CD4-positive, alpha-beta T cell treated with Interleukin-6 for 4 hours (primary cell): ENCODE data around the gene CORO7.

ENCODE experiments used
- DNase-seq: peaks from one replicate; pipeline ENCODE4 v3.0.0-alpha.2; 2020; ENCODE audit warnings: mixed read lengths

CORO7 gene

DNA sequence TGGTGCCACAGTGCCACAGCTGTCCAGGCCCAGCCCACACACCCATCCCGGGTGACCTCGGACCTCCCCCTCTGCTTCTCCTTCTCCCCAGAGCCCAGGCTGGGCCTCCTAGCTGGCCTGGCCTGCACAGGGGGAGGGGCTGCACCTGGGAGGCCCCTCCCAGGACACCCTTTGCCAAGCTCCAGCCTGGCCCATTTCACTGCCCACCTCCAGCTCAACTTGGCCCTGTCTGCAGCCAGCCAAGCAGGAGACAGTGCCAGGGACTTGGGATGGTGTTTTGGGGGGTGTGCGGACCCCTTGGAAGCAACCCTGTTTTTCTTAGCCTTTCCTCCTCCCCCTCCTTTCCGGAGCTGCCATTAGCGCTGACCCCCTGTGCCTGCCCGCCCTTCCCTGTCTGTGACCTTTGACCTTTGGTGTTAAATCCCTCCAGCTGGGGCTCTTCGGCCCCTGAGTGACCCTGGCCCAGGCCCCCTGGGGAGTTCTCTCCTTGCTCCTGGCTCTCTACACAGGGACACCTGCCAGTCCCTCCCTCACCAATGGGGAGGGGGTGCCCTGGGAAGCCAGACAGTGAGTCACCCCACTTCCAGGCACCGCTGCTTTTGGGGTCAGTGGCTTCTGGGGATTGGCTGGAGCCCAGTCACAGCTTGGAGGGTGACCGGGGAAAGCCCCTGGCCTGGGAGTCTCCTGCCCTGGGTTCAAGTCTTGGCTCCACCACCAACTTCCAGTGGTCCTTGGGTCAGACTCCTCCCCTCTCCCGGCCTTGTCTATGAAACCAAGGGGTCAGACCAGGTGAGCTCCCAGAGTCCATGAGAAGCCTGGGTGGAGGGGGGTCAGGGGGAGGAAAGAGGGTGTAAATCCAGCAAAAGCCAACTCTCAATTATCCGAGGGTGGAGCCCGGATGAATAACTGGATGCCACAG lies 98.6 kb downstream of the CORO7 start:
- no peak for DNase-seq

DNA sequence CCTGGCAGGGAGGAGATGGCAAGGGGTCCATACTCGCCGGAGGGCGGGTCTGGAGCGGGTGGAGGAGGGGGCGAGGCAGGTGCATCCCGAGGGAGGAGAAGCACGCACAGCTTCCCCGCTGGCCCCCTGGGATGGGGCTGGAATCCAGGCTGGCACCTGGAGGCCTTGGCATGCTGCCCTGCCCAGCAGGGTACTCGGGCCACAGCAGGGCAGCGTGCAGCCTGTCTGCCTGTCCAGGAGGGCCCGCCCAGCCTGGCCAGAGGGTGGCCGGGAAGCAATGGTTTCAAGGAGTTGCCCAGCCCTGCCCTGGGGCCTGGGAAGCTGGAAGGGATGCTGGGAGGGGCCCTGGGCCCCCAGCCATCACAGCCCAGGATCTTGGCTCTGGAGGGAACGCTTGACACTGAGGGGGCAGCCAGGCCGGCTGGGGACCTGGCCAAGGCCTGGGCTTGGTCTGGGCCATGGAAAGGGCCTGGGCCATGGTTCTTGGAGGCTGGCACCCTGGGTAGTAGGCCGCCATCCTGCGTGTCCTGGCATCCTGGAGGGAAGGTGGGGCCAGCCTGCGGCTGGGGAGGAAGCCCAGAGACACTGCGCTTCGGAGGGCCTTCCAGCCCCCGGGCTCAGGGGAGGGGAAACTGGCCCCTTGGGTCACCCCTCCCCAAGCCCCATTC lies 99.4 kb downstream of the CORO7 start:
- DNase-seq = no peak

DNA sequence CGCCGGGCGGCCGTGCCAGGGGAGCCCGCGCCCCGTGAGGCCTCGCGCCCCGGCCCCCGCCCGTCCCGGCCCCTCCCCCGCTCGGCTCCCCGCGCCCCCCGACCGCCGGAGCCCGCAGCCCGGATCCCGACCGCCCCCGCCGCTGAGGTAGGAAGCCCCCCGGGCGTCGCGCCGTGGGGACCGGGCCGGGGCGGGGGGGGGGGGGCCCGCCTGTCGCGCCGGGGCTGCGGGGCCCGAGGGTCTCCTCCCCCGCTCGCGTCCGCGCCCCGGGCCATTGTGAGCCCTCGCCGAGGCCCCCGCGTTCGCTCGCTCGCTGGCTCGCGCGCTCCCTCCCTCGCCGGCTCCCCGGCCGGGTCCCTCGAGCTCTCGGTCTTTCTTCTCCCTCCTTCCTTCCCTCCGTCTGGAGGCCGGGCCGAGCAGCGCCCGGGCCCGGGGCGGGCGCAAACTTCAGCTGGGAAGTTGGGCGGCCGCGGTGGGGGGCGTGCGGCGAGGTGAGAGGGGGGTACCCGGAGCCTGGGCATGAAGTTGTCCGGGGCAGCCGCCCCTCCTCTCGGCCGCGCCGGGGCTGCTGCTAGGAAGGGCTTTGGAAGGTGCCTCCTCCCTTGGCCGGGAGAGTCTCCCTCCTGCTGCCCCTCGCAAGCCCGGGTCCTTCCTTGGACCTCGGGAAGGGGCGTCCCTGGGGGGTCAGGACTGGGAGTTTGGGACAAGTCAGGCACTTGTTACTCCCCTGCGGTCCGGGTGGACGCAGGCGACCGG lies 100.1 kb downstream of the CORO7 start:
- DNase-seq = peak; percentile 20

DNA sequence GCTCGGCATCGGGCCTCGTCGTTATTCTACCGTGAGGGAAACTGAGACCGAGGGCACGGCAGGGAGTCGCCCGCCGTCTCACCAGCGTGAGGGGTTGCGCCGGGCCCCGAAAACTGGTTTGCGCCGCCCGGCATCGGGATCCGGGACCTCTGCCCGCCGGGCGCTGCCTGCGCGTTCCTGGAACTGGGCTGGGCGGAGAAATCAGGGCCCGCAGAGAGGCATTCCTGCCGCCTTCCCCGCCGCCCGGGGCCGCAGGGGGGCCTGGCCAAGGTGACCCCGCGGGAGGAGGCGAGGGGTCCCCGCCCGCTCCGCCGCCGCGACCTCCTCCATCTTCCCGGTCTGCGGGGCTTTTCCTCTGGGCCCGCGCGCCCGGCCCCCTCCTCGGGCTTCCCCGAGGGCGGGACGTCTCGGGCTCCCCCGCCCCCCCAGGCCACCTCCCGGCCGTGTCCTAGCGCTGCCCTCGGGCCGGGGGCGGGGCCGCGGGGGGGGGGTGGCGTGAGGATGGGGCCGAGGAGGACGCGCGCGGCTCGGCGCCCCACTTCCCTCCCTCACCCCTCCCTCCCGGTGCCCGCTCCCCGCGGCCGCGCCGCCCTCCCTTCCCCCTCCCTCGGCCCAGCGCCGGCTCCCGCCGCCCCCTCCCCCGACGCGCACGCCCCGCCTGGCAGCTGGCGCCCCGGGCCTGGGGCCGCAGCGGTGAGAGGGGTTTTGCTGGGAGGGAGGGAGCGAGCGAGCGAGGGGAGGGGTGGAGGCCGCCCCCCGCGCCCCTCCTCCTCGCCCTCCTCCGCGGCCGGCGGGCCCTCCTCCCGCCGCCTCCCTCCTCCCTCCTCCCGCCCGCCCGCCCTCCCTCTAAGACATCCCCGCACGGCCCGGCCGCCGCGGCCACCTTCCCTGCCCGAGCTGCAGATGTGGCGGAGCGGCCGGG lies 100.9 kb downstream of the CORO7 start, which contains the start of gene GLIS2:
Gene GLIS2 (plus strand): TSS at position 882 of the 922 bp plus-strand sequence. CDS start 16,214 bp downstream, outside the sequence.
- peak; percentile 51 for DNase-seq

DNA sequence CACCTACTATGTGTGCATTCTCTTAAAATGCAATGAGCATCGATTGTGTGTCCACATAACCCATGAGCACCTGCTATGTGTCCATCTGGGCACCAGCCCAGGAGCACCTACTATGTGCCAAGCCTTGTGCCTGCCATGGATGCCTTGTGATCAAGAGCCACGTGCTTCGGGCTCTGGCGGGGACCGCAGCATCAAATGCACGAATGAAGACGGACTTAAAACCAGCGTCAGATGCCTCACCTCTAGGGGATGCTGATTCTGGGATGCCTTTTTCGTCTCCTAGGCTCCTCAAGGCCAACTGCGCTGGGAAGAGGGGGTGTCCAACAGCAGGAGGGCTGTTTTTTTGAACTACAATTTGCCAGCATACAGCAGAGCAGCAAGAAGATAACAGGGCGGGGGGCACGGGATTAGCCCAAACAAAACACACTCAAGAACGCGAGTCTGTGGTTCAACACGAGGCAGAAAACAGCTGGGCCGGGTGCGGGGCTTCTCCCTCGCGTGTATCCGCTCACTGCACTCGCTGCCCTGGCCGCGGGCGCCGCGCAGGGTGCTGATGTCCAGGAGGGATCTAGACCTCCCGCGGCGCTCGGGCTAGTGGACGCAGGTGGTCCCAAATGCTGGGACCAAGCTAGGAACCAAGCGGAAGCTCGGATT lies 101.7 kb downstream of the CORO7 start:
- peak; percentile 39 for DNase-seq

DNA sequence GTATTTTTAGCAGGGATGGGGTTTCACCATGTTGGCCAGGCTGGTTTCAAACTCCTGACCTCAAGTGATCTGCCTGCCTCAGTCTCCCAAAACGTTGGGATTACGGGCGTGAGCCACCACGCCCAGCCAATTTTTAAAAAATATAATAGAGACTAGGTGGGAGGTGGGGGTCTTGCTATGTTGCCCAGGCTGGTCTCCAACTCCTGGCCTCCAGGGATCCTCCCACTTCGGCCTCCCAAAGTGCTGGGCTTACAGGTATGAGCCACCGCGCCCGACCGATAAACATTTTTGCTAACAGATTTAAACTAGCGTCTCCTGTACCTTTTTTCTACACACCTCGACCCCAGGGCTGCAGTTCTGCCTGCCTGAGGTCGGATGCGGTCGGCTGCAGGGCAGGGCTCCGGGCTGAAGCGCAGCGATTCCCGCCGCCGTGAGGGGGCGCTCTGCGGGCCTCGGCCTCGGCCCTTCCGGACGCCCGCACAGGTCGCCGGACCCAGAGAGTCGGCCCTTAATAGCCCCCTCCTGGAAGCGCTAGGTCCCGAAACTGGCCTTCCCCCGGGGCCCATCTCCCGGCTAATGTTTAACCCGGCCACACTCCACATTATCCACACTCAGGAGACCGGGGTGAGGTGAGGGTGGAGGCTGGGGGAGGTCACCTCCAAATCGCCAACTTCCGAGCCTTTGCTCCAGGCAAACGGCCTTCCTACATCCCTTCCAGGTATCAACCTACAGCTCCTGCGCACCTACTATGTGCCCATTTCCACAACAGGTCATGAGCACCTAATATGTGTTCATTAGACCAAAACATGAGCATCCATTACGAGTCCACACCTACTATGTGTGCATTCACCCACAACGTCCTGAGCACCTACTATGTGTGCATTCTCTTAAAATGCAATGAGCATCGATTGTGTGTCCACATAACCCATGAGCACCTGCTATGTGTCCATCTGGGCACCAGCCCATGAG lies 102.5 kb downstream of the CORO7 start:
- peak; percentile 15 for DNase-seq

DNA sequence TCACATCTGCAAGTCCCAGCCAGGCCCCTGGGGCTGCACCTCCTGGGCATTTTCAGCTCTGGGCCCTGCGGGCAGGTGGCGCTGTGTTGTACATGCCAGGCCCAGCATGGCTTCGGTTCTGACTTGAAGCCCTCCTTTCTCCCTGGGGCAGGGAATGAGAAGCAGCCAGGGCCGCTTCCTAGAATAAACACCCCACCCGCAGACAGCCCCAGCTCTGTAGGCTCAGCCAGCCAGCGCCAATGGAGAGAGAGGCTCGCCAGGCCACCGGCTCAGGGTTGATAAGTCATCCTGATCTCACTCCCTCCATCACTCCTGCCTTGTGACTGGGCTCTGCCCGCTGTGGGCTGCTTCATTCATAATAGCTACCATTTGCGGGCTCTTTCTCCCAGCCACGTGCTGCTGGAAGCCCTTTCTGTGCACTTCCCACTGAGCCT lies 106.5 kb downstream of the CORO7 start:
- DNase-seq = peak; percentile 71

DNA sequence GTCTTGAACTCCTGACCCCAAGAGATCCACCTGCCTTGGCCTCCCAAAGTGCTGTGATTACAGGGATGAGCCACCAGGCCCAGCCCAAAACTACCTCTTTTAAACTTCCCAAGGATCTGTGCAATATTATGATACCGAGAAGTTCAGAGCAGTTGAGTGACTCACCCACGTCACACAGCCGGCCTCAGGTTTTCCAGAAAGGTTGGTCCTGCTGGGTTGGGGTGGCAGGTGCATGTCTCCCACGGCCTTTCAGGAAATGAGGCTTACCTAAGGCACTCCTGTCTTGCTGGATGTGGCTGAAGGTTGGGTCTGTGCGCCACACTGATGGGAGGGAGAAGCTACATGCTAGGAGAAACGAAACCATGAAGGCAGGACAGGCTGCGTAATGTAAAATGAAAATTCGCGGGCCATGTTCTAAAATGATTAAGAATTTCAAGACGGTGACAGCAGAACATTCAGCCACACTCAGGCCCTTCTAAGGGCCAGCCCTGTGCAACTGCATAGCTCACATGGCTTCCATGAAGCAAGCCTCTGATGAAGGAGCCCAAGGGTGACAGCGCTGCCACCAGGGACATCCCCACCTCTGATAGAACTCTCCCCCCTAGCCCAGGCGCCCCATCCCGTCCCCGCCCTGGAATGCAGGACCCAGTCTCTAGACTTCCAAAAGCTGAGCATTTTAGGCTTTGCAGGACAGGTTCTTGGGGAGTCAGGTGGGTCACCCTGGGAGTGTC lies 107.1 kb downstream of the CORO7 start:
- no peak for DNase-seq

DNA sequence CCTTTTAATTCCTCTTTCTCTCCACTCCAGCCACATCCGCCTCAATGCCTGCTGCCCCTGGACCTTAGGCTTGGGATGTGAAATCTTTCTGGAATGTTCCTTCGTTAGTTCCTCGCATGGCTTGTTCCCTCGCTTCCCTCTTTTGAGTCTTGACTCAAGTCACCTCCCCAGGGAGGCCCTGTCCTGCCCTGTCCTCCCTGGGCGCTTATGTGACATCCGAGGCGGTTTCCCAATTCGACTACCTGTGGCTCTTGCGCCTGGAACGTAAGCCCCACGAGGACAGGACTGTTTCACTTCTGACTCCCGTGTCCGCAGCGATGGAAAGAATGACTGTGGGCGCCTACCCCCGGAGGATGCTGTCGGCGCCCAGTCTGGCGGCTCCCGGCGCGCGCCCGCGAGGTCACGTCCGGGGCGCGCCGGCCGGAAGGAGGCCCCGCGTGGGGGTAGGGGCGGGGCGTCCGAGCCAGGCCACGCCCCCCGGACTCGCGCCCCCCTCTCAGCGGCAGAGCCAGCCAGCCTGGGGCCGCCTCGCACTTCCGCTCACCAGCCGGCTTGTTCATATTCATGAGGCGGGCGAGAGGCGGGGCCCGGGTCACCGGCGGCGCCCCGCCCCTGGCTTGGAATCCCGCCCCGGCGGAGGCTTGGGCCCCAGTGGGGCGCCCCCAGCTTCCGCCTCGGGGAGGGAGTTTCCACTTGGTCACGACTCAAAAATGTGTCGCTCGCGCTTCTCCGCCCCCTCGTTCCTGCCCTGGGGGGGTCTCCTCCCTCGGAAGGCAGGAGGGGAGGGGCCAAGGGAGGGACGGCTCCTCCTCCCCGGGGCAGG lies 109.0 kb downstream of the CORO7 start:
- peak; percentile 97 for DNase-seq

DNA sequence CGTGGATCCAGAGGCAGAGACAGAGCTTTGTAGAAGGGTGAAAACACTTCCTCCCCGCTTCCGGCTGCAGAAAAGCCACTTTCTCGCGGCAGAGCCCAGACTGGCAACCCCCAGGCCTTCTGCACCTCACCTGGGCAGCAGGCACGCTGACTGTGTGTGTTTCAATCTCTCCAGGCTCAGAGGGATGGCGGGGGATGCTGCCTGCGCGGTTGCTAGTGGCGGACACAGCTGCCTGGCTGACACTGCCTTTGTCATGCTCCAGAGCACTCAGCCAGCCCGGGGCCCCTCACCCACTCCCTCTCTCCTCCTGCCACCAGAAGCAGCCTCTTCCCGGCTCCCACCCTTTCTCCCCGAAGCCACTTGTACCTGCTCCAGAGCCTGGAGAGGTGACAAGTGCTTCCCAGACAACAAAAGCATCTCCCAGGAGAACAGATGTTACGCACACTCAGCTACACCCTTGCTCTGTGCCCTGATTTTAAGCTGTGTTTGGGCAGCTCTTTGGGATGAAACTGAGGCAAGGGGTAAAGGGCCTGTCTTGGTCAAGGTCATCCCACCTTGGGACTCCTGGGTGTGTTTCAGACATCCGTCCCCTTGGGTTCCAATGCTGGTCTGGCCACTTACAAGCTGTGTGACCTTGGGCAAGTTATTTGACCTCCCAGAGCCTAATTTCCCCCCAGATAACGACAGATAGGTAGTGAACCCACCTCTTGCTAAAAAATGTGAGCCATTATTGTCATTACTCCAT lies 109.8 kb downstream of the CORO7 start:
- DNase-seq = peak; percentile 58
